ENCODE results near the gene FLT3LG.

- TF ChIP-seq POLR2A (IDR thresholded peaks at IDR 0.05) (no peak), CTCF (IDR thresholded peaks at IDR 0.05) (no peak)
These were observed 48.8 kb upstream of the FLT3LG start, which contains the start of gene GFY for GRCh38 chr19:49425178-49425577.
